CD4-positive, alpha-beta T cell (primary cell): ENCODE results near the gene PTCD1. TPM values are rescaled to one million over a fixed set of nuclear protein-coding genes. Genes with fewer than 3 reads are reported as not detected.
A peak's percentile ranks its signal among the peaks of the same experiment; 100 is the strongest.

Experiments
- ATAC-seq: fragments of 200-7000 bp; cut with Tn5 transposase; one replicate; pipeline ENCODE4 v1.10.0; 2022; ENCODE audit warnings: mild to moderate bottlenecking; ENCODE audit not compliant: poor library complexity
- CTCF ChIA-PET: fragments of 350-600 bp; sonication (Branson Sonifier 250); formaldehyde crosslinking; loops from one replicate; lab custom pipeline; 2021; ENCODE audit warnings: antibody characterized with exemption, inconsistent platforms; lab: Charles Lee
- POLR2A ChIA-PET: fragments of 350-600 bp; sonication (Branson Sonifier 250); formaldehyde crosslinking; loops from one replicate; lab custom pipeline; 2021; ENCODE audit warnings: antibody characterized with exemption, inconsistent platforms; lab: Charles Lee
- DNase-seq, 14 experiments: peaks; one replicate each; pipeline ENCODE4 v3.0.0-alpha.2; 2013 to 2020; ENCODE audit warnings: mixed read lengths in 2 of 14
- H3K27ac ChIP-seq, 2 donors: one replicate each; pipeline versions ENCODE4 v1.5.1 to v1.7.0; 2013; ENCODE audit warnings: low read length in 2 of 2, low read depth in 1 of 2, mild to moderate bottlenecking in 1 of 2
- H3K27me3 ChIP-seq, 2 experiments: 1 replicate in 1 of 2; 2 replicates in 1 of 2; pipeline versions ENCODE4 v1.6.1 to v1.7.0; 2013; ENCODE audit warnings: low read length in 2 of 2, control low read depth in 1 of 2, mild to moderate bottlenecking in 1 of 2, moderate library complexity in 1 of 2; ENCODE audit not compliant: insufficient read depth in 2 of 2, control insufficient read depth in 1 of 2
- H3K36me3 ChIP-seq: one replicate; pipeline ENCODE4 v1.6.1; 2013; ENCODE audit warnings: low read length, control low read depth; ENCODE audit not compliant: insufficient read depth
- H3K4me1 ChIP-seq: one replicate; pipeline ENCODE4 v1.6.1; 2013; ENCODE audit warnings: low read length, control low read depth; ENCODE audit not compliant: insufficient read depth
- H3K4me3 ChIP-seq: one replicate; pipeline ENCODE4 v1.5.1; 2013; ENCODE audit warnings: mild to moderate bottlenecking, low read length, moderate library complexity
- H3K9me3 ChIP-seq, 2 experiments: 1 replicate in 1 of 2; 2 replicates in 1 of 2; pipeline versions ENCODE4 v1.6.1 to v1.7.0; 2013; ENCODE audit warnings: low read length in 2 of 2, mild to moderate bottlenecking in 2 of 2, control low read depth in 1 of 2, moderate library complexity in 1 of 2; ENCODE audit not compliant: control insufficient read depth in 1 of 2, insufficient read depth in 1 of 2
- H3K27ac Mint-ChIP-seq: one replicate; pipeline ENCODE4 v1.8.0; 2020; ENCODE audit warnings: mixed read lengths
- H3K27me3 Mint-ChIP-seq: one replicate; pipeline ENCODE4 v1.8.0; 2021; ENCODE audit warnings: mixed read lengths
- H3K36me3 Mint-ChIP-seq: one replicate; pipeline ENCODE4 v1.8.0; 2021; ENCODE audit warnings: low read depth, mixed read lengths
- H3K4me1 Mint-ChIP-seq: one replicate; pipeline ENCODE4 v1.8.0; 2021; ENCODE audit warnings: low read depth, mixed read lengths
- H3K4me3 Mint-ChIP-seq: one replicate; pipeline ENCODE4 v1.8.0; 2020; ENCODE audit warnings: mild to moderate bottlenecking, mixed read lengths
- H3K9me3 Mint-ChIP-seq: one replicate; pipeline ENCODE4 v1.8.0; 2020; ENCODE audit warnings: mixed read lengths
- CTCF ChIP-seq: fragments of 200-600 bp; IDR thresholded peaks from one replicate; pipeline ENCODE4 v1.8.0; 2022; ENCODE audit warnings: antibody characterized with exemption, mild to moderate bottlenecking
- intact Hi-C, 2 experiments: fragments of 100-400 bp; cut with DNase I in 1 of 2; cut with micrococcal nuclease in 1 of 2; formaldehyde crosslinking; loops; one replicate each; pipeline versions ENCODE4 v1.15.1 to v1.9.0; 2023 to 2025; cut with DNase I, micrococcal nuclease
- total RNA-seq, 174 experiments: library from RNA in 2 of 174; stranded (reverse) in 2 of 174; gene quantifications; one replicate each; pipeline ENCODE4 v1.2.3 and lab custom pipeline; 2021 to 2026

The PTCD1 gene
- total RNA-seq, 2 experiments from 2014 or later, result 4.8 to 5.3 TPM

GRCh38 chr7:99465421-99465768 is 26.8 kb upstream of the PTCD1 start:
- H3K4me1 ChIP-seq, result peaks cover 51% of the 10 kb centered on the region
- peak overlapping the region; percentile 92 for H3K4me3 ChIP-seq
- intact Hi-C loops, result loop anchor here in 1 of 2 experiments (2.0 kb wide), 1 partner anchor 57 kb away; the partner anchor contains the start of genes BUD31 and PDAP1
- H3K36me3 Mint-ChIP-seq, result peaks cover 27% of the 10 kb centered on the region
- H3K9me3 Mint-ChIP-seq, result no peaks in the 10 kb centered on the region
- no peaks in the 10 kb centered on the region for H3K27me3 ChIP-seq
- ATAC-seq (peak; percentile 7), DNase-seq (no peak)
- ChIA-PET POLR2A (interaction anchor here (0.7 to 2.8 kb wide), 7 partner anchors 35 to 692 kb away, joined by 3 to 14 read pairs (median 6); partner anchors contain the start of genes BUD31, ZKSCAN5, ZNF394 and ZNF655), CTCF (interaction anchor here (1.0 kb wide), 1 partner anchor 100 kb away, joined by 3 read pairs; no protein-coding TSS in a partner anchor)
- peaks cover 16% of the 10 kb centered on the region for H3K36me3 ChIP-seq
- TF ChIP-seq CTCF, result no peak
- H3K27ac Mint-ChIP-seq, result peak overlapping the region; percentile 91
- peaks cover 35% of the 10 kb centered on the region for H3K4me1 Mint-ChIP-seq
- peak overlapping the region; percentile 64 to 68 for H3K27ac ChIP-seq
- H3K4me3 Mint-ChIP-seq, result peak overlapping the region; percentile 92
- no peaks in the 10 kb centered on the region for H3K27me3 Mint-ChIP-seq
- H3K9me3 ChIP-seq, result no peaks in the 10 kb centered on the region

GRCh38 chr7:99461221-99461620 is 22.6 kb upstream of the PTCD1 start:
- no peaks in the 10 kb centered on the region for H3K9me3 ChIP-seq
- peak overlapping the region in 1 of 2 donors; percentile 11 for H3K27ac ChIP-seq
- no peaks in the 10 kb centered on the region for H3K27me3 ChIP-seq
- CTCF ChIA-PET, result no interaction called here
- Mint-ChIP-seq H3K9me3 (no peaks in the 10 kb centered on the region), H3K36me3 (peaks cover 68% of the 10 kb centered on the region), H3K27me3 (no peaks in the 10 kb centered on the region), H3K27ac (peak overlapping the region; percentile 53), H3K4me3 (no peak overlapping the region), H3K4me1 (peaks cover 50% of the 10 kb centered on the region)
- POLR2A ChIA-PET, result no interaction called here
- DNase-seq (no peak), ATAC-seq (no peak)
- H3K4me1 ChIP-seq, result peaks cover 49% of the 10 kb centered on the region
- peaks cover 57% of the 10 kb centered on the region for H3K36me3 ChIP-seq
- H3K4me3 ChIP-seq, result no peak overlapping the region
- intact Hi-C loops, result loop anchor here in 1 of 2 experiments (2.0 kb wide), 1 partner anchor 22 kb away; the partner anchor contains the start of genes CPSF4 and PTCD1
- TF ChIP-seq CTCF, result no peak

- no peak for ATAC-seq
- H3K36me3 ChIP-seq, result peaks cover 58% of the 10 kb centered on the region
- POLR2A ChIA-PET, result no interaction called here
- H3K4me1 Mint-ChIP-seq, result peaks cover 45% of the 10 kb centered on the region
- intact Hi-C loops, result loop anchor here in 1 of 2 experiments (2.0 kb wide), 1 partner anchor 22 kb away; the partner anchor contains the start of genes CPSF4 and PTCD1
- no peak overlapping the region for H3K4me3 ChIP-seq
- CTCF ChIA-PET, result no interaction called here
- no peaks in the 10 kb centered on the region for H3K9me3 ChIP-seq
- no peak for DNase-seq
- H3K27ac ChIP-seq, result peak overlapping the region in 1 of 2 donors; percentile 11
- peaks cover 45% of the 10 kb centered on the region for H3K4me1 ChIP-seq
- H3K27me3 ChIP-seq, result no peaks in the 10 kb centered on the region
- peaks cover 64% of the 10 kb centered on the region for H3K36me3 Mint-ChIP-seq
- no peaks in the 10 kb centered on the region for H3K9me3 Mint-ChIP-seq
- H3K27me3 Mint-ChIP-seq, result no peaks in the 10 kb centered on the region
- H3K27ac Mint-ChIP-seq, result peak overlapping the region; percentile 53
- peak overlapping the region; percentile 25 for H3K4me3 Mint-ChIP-seq
- no peak for TF ChIP-seq CTCF
Observed at GRCh38 chr7:99460651-99461050, 22.1 kb upstream of the PTCD1 start.
